Hepatocyte (in vitro differentiated cells): Measurements from ENCODE around the gene GPC5. TPM values are rescaled to one million over a fixed set of nuclear protein-coding genes. Genes with fewer than 3 reads are reported as not detected.

Experiments used
- DNase-seq: peaks from one replicate; pipeline ENCODE4 v3.0.0-alpha.2; 2016; ENCODE audit warnings: low spot score
- H2AFZ ChIP-seq: fragments of 200-600 bp; sonication (generic); 2 replicates; pipeline ENCODE4 v1.6.0; 2016; ENCODE audit warnings: antibody characterized with exemption, mild to moderate bottlenecking
- H3K27ac ChIP-seq: fragments of 200-600 bp; sonication (generic); 2 replicates; pipeline ENCODE4 v1.5.1; 2016; ENCODE audit warnings: mild to moderate bottlenecking
- H3K27me3 ChIP-seq: fragments of 200-600 bp; sonication (generic); 2 replicates; pipeline ENCODE4 v1.6.1; 2016
- H3K36me3 ChIP-seq: fragments of 200-600 bp; sonication (generic); replicated peaks from 2 replicates; pipeline ENCODE4 v1.5.1; 2016; ENCODE audit warnings: low read depth; ENCODE audit not compliant: insufficient read depth
- H3K4me1 ChIP-seq: fragments of 200-600 bp; sonication (generic); 2 replicates; pipeline ENCODE4 v1.5.1; 2016; ENCODE audit warnings: mild to moderate bottlenecking, moderate library complexity; ENCODE audit not compliant: insufficient read depth
- H3K4me2 ChIP-seq: fragments of 200-600 bp; sonication (generic); 2 replicates; pipeline ENCODE4 v1.6.0; 2016
- H3K4me3 ChIP-seq: fragments of 200-600 bp; sonication (generic); 2 replicates; pipeline ENCODE4 v1.5.1; 2016; ENCODE audit warnings: mild to moderate bottlenecking
- H3K79me2 ChIP-seq: fragments of 200-600 bp; sonication (generic); 2 replicates; pipeline ENCODE4 v1.6.0; 2017; ENCODE audit warnings: mild to moderate bottlenecking
- H3K9me2 ChIP-seq: fragments of 200-600 bp; sonication (generic); replicated peaks from 2 replicates; pipeline ENCODE4 v1.6.0; 2017; ENCODE audit warnings: mild to moderate bottlenecking; ENCODE audit not compliant: insufficient read depth
- H3K9me3 ChIP-seq: fragments of 200-600 bp; sonication (generic); 2 replicates; pipeline ENCODE4 v1.5.1; 2016; ENCODE audit warnings: low read depth, mild to moderate bottlenecking
- H4K20me1 ChIP-seq: fragments of 200-600 bp; sonication (generic); 2 replicates; pipeline ENCODE4 v1.6.0; 2016; ENCODE audit warnings: mild to moderate bottlenecking; ENCODE audit not compliant: insufficient read depth, poor library complexity, severe bottlenecking
- EZH2 ChIP-seq: fragments of 200-600 bp; sonication (generic); IDR thresholded peaks from 2 replicates; pipeline ENCODE4 v1.6.1; 2016; ENCODE audit warnings: antibody characterized with exemption, mild to moderate bottlenecking, borderline replicate concordance
- EZH2phosphoT487 ChIP-seq: fragments of 200-600 bp; sonication (generic); IDR thresholded peaks from one replicate; pipeline ENCODE4 v1.6.1; 2018; ENCODE audit warnings: antibody characterized with exemption, mild to moderate bottlenecking, low read depth, moderate library complexity; ENCODE audit not compliant: unreplicated experiment, severe bottlenecking
- WGBS: methylation state at CpG from one replicate; pipeline ENCODE4 v1.1.6; 2016; ENCODE audit warnings: low lambda C conversion rate; ENCODE audit errors: missing lambda C conversion rate; 5-methylcytosine and 5-hydroxymethylcytosine counted together
- polyA plus RNA-seq: library from polyadenylated mRNA; unstranded; fragments of >200 nt; fragmentation: Nextera tagmentation; extraction: Ambion mirVana; gene quantifications from 2 replicates; pipeline ENCODE4 v1.2.1, GENCODE V29; 2016
- total RNA-seq: library from RNA; depleted of rRNA; stranded (reverse); fragments of >200 nt; gene quantifications from 2 replicates; pipeline ENCODE4 v1.2.3, GENCODE V29; 2014
- TF ChIP-seq, protein P1 (sequence below): fragments of 200-600 bp; sonication (generic); IDR thresholded peaks from 2 replicates; pipeline ENCODE4 v1.5.1; 2016; ENCODE audit warnings: antibody characterized with exemption, mild to moderate bottlenecking; ENCODE audit not compliant: poor library complexity

Gene GPC5
- total and polyA plus RNA-seq, 2 experiments from 2014 or later = 3.9 to 5.4 TPM

DNA sequence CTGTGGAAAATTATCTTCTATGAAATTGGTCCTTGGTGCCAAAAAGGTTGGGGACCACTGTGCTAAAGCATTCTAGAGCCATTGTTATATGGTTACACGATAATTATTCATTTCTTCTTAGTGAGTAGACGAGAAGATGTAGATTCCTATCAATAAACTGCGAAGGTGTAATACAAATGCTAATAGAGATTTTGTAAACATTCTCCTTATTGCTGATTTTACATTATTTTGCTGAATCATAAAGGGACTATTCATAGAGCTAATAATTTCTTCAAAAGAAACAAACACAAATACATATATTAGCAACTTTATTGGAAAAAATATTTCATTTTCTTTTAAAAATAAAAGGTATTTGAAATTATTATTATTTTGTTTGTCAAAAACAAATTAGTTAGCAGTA, 1005.2 kb downstream of the GPC5 start:
- Histone ChIP-seq H3K4me1 (no peaks in the 10 kb centered on the region), H3K9me2 (no peaks in the 10 kb centered on the region), H3K4me2 (no peak overlapping the region), H3K9me3 (no peaks in the 10 kb centered on the region), H3K79me2 (no peaks in the 10 kb centered on the region), H3K36me3 (no peaks in the 10 kb centered on the region), H3K4me3 (no peak overlapping the region), H4K20me1 (no peaks in the 10 kb centered on the region), H3K27me3 (no peaks in the 10 kb centered on the region), H2AFZ (no peak overlapping the region), H3K27ac (no peak overlapping the region)
- TF ChIP-seq, protein P1, sequence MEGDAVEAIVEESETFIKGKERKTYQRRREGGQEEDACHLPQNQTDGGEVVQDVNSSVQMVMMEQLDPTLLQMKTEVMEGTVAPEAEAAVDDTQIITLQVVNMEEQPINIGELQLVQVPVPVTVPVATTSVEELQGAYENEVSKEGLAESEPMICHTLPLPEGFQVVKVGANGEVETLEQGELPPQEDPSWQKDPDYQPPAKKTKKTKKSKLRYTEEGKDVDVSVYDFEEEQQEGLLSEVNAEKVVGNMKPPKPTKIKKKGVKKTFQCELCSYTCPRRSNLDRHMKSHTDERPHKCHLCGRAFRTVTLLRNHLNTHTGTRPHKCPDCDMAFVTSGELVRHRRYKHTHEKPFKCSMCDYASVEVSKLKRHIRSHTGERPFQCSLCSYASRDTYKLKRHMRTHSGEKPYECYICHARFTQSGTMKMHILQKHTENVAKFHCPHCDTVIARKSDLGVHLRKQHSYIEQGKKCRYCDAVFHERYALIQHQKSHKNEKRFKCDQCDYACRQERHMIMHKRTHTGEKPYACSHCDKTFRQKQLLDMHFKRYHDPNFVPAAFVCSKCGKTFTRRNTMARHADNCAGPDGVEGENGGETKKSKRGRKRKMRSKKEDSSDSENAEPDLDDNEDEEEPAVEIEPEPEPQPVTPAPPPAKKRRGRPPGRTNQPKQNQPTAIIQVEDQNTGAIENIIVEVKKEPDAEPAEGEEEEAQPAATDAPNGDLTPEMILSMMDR = no peak
- no peak for TF ChIP-seq EZH2phosphoT487
- no peak for TF ChIP-seq EZH2
- no peak for DNase-seq
- WGBS = 94% methylated on average over 3 of the region's 3 CpGs

DNA sequence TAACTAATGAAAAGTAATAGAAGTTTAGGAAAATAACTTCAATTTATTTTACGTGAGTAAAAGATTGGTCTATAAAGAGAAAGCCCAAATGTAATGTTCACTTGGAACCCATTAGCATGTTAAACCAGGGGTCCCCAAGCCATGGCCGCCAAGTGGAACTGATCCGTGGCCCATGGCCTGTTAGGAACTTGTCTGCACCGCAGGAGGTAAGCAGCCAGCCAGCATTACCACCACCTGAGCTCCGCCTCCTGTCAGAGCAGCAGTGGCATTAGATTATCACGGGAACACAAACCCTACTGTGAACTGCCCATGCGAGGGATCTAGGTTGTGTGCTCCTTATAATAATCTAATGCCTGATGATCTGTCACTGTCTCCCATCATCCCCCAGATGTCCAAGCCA, 1009.4 kb downstream of the GPC5 start:
- WGBS = 87% methylated on average over 7 of the region's 7 CpGs
- H3K27ac ChIP-seq = no peak overlapping the region
- DNase-seq = no peak

DNA sequence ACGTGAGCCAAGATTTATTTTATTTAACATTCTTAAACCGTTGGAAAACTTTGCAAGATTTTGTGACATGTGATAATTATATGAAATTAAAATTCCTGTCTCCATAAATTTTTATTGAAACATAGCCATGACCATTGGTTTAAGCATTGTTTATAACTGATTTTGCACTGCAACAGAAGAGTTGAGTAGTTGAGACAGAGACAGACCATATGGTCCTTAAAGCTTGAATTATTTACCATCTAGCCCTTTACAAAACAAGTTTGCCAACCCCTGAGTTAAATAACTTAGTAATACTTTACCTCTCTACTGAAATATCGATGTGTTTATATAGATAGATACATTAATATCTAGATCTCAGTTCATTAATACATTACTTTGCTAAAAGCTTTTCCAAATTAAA, 1014.1 kb downstream of the GPC5 start:
- Histone ChIP-seq H3K4me1 (no peaks in the 10 kb centered on the region), H3K27ac (no peak overlapping the region), H3K36me3 (no peaks in the 10 kb centered on the region), H4K20me1 (no peaks in the 10 kb centered on the region), H3K9me3 (no peaks in the 10 kb centered on the region), H3K9me2 (no peaks in the 10 kb centered on the region), H3K4me3 (no peak overlapping the region), H3K27me3 (no peaks in the 10 kb centered on the region), H2AFZ (no peak overlapping the region), H3K79me2 (no peaks in the 10 kb centered on the region), H3K4me2 (no peak overlapping the region)
- 75% methylated on average over 3 of the region's 3 CpGs for WGBS
- TF ChIP-seq EZH2phosphoT487 (no peak), EZH2 (no peak)
- TF ChIP-seq, protein P1 = no peak
- DNase-seq = no peak

More for the DNA sequence above, 1009.4 kb downstream of the GPC5 start:
- TF ChIP-seq, protein P1 = no peak
- TF ChIP-seq EZH2phosphoT487 (no peak), EZH2 (no peak)
- Histone ChIP-seq H4K20me1 (no peaks in the 10 kb centered on the region), H3K27me3 (no peaks in the 10 kb centered on the region), H3K9me3 (no peaks in the 10 kb centered on the region), H3K4me3 (no peak overlapping the region), H3K4me1 (no peaks in the 10 kb centered on the region), H3K4me2 (no peak overlapping the region), H3K79me2 (no peaks in the 10 kb centered on the region), H3K36me3 (no peaks in the 10 kb centered on the region), H2AFZ (no peak overlapping the region), H3K9me2 (no peaks in the 10 kb centered on the region)

DNA sequence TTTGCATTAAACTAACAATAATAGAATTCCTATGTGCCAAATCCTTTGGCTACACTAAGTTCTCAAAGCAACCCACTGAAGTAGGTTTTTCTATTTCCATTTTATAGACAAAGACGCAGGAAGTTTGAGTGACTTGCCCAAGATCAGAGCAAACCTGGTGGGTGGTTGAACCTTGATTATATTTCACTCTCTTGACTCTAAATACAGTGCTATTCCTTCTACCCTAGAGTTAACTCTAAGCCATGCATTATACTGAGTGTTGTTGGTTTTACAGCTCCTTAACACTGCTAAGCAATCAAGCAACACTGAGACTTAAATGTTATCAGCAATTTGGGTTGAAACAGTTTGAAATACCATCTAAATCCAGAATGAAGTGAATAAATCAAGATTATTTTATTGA, 1014.6 kb downstream of the GPC5 start:
- WGBS = 45% methylated on average over 1 of the region's 1 CpG
- H4K20me1 ChIP-seq = no peaks in the 10 kb centered on the region
- H3K27me3 ChIP-seq = no peaks in the 10 kb centered on the region
- H3K4me1 ChIP-seq = no peaks in the 10 kb centered on the region
- no peak overlapping the region for H3K4me2 ChIP-seq
- H3K9me2 ChIP-seq = no peaks in the 10 kb centered on the region
- no peak overlapping the region for H3K27ac ChIP-seq
- TF ChIP-seq EZH2 = no peak
- TF ChIP-seq, protein P1 = no peak
- TF ChIP-seq EZH2phosphoT487 = no peak
- H3K4me3 ChIP-seq = no peak overlapping the region
- H3K79me2 ChIP-seq = no peaks in the 10 kb centered on the region
- H2AFZ ChIP-seq = no peak overlapping the region
- H3K36me3 ChIP-seq = no peaks in the 10 kb centered on the region
- H3K9me3 ChIP-seq = no peaks in the 10 kb centered on the region
- DNase-seq = no peak
